ENCODE results near the gene ERBB4.

- TF ChIP-seq CTCF (IDR thresholded peaks at IDR 0.05; ENCODE audit: low read length) (no peak), EZH2 (optimal IDR thresholded peaks at IDR 0.05; ENCODE audit: low read depth, low read length) (no peak), EZH2phosphoT487 (IDR thresholded peaks at IDR 0.05; ENCODE audit: low read length) (no peak)
These were observed 455.1 kb downstream of the ERBB4 start for GRCh38 chr2:212083492-212083891.

Data from MM.1S (cell line).